WERI-Rb-1 (cell line): ENCODE results near the gene LARP4B.
A peak's percentile ranks its signal among the peaks of the same experiment; 100 is the strongest.

Experiments used
- DNase-seq: peaks from one replicate; pipeline ENCODE4 v3.0.0-alpha.2; 2020
- H3K27ac ChIP-seq: fragments of 250-450 bp; sonication (Bioruptor Pico); 2 replicates; pipeline ENCODE4 v1.5.1; 2020; ENCODE audit warnings: mild to moderate bottlenecking, moderate library complexity
- H3K27me3 ChIP-seq: fragments of 250-450 bp; sonication (Bioruptor Pico); 2 replicates; pipeline ENCODE4 v1.5.1; 2021; ENCODE audit warnings: mild to moderate bottlenecking, low read depth, moderate library complexity; ENCODE audit not compliant: insufficient read depth, severe bottlenecking
- H3K36me3 ChIP-seq: fragments of 250-450 bp; sonication (Bioruptor Pico); 2 replicates; pipeline ENCODE4 v1.5.1; 2020; ENCODE audit warnings: mild to moderate bottlenecking, moderate library complexity
- H3K4me3 ChIP-seq: 2 replicates; pipeline ENCODE4 v1.5.1; 2011; ENCODE audit warnings: low read depth, mild to moderate bottlenecking, control low read depth, low read length
- H3K9me3 ChIP-seq: fragments of 250-450 bp; sonication (Bioruptor Pico); 2 replicates; pipeline ENCODE4 v1.5.1; 2021; ENCODE audit warnings: mild to moderate bottlenecking, moderate library complexity; ENCODE audit not compliant: severe bottlenecking
- CTCF ChIP-seq: IDR thresholded peaks from 2 replicates; pipeline ENCODE4 v1.5.1; 2011; ENCODE audit warnings: low read depth, mild to moderate bottlenecking, control low read depth, inconsistent platforms, low read length

The LARP4B gene

GRCh38 chr10:974038-974784 is 42.7 kb upstream of the LARP4B start:
- Histone ChIP-seq H3K4me3 (no peak overlapping the region), H3K36me3 (no peaks in the 10 kb centered on the region), H3K27ac (no peak overlapping the region), H3K9me3 (no peaks in the 10 kb centered on the region), H3K27me3 (no peaks in the 10 kb centered on the region)
- no peak for DNase-seq
- TF ChIP-seq CTCF = no peak

- DNase-seq = no peak
- no peaks in the 10 kb centered on the region for H3K36me3 ChIP-seq
- no peak overlapping the region for H3K4me3 ChIP-seq
- no peak for TF ChIP-seq CTCF
- no peak overlapping the region for H3K27ac ChIP-seq
- no peaks in the 10 kb centered on the region for H3K9me3 ChIP-seq
- H3K27me3 ChIP-seq = no peaks in the 10 kb centered on the region
Measured at GRCh38 chr10:972763-973162, 41.3 kb upstream of the LARP4B start.

GRCh38 chr10:971613-972012 is 40.1 kb upstream of the LARP4B start:
- H3K36me3 ChIP-seq = no peaks in the 10 kb centered on the region
- no peaks in the 10 kb centered on the region for H3K27me3 ChIP-seq
- H3K27ac ChIP-seq = no peak overlapping the region
- DNase-seq = no peak
- TF ChIP-seq CTCF = no peak
- H3K4me3 ChIP-seq = no peak overlapping the region
- H3K9me3 ChIP-seq = no peaks in the 10 kb centered on the region

GRCh38 chr10:971150-971542 is 39.6 kb upstream of the LARP4B start:
- Histone ChIP-seq H3K4me3 (no peak overlapping the region), H3K27me3 (no peaks in the 10 kb centered on the region), H3K36me3 (no peaks in the 10 kb centered on the region), H3K9me3 (no peaks in the 10 kb centered on the region), H3K27ac (no peak overlapping the region)
- TF ChIP-seq CTCF = no peak
- DNase-seq = no peak

- DNase-seq = peak; percentile 11
- Histone ChIP-seq H3K9me3 (no peaks in the 10 kb centered on the region), H3K36me3 (no peaks in the 10 kb centered on the region), H3K27ac (no peak overlapping the region), H3K4me3 (no peak overlapping the region), H3K27me3 (no peaks in the 10 kb centered on the region)
- no peak for TF ChIP-seq CTCF
Measured at GRCh38 chr10:970311-971149, 39.0 kb upstream of the LARP4B start.
